ENCODE data around the gene CIITA.
"Not testable (repeated sequence)": the region's sequence is repeated elsewhere in the genome, so short reads cannot be mapped to it uniquely, and the experiment has no call there.

CIITA gene

GRCh38 chr16:10876799-10877341, at the start of gene CIITA:
Gene CIITA (plus strand): TSS chr16:10877202. CDS start chr16:10877331, 129 bp downstream.
- H3K4me3 ChIP-seq (replicated peaks in 1 of 2; ENCODE audit: low read depth in 2 of 2, low read length in 2 of 2): no peak within 1 kb of the TSS
- no peak for TF ChIP-seq CTCF (IDR thresholded peaks at IDR 0.05; ENCODE audit: low read depth, low read length)
- peak; percentile 64 to 66 for DNase-seq (ENCODE audit: low read depth in 2 of 2)

- DNase-seq (ENCODE audit: low read depth in 2 of 2): peak; percentile 64 to 97
- no peak for TF ChIP-seq CTCF (IDR thresholded peaks at IDR 0.05; ENCODE audit: low read depth, low read length)
- no peak overlapping the region for H3K4me3 ChIP-seq (replicated peaks in 1 of 2; ENCODE audit: low read depth in 2 of 2, low read length in 2 of 2)
Measured at GRCh38 chr16:10827691-10828341, 49.2 kb upstream of the CIITA start.

GRCh38 chr16:10828851-10829366, 48.1 kb upstream of the CIITA start:
- DNase-seq (ENCODE audit: low read depth in 2 of 2): peak; percentile 66 to 99
- no peak for TF ChIP-seq CTCF (IDR thresholded peaks at IDR 0.05; ENCODE audit: low read depth, low read length)
- H3K4me3 ChIP-seq (replicated peaks in 1 of 2; ENCODE audit: low read depth in 2 of 2, low read length in 2 of 2): no peak overlapping the region

GRCh38 chr16:10829390-10830098, 47.5 kb upstream of the CIITA start:
- H3K4me3 ChIP-seq (replicated peaks in 1 of 2; ENCODE audit: low read depth in 2 of 2, low read length in 2 of 2): not testable (repeated sequence)
- peak in 1 of 2 donors; percentile 7 for DNase-seq (ENCODE audit: low read depth in 2 of 2)

- not testable (repeated sequence) for H3K4me3 ChIP-seq (replicated peaks in 1 of 2; ENCODE audit: low read depth in 2 of 2, low read length in 2 of 2); DNase-seq (ENCODE audit: low read depth in 2 of 2)
Measured at GRCh38 chr16:10830240-10830639, 46.8 kb upstream of the CIITA start.

GRCh38 chr16:10831894-10832886, 44.8 kb upstream of the CIITA start:
- no peak for DNase-seq (ENCODE audit: low read depth in 2 of 2)
- TF ChIP-seq CTCF (IDR thresholded peaks at IDR 0.05; ENCODE audit: low read depth, low read length): no peak
- no peak overlapping the region for H3K4me3 ChIP-seq (replicated peaks in 1 of 2; ENCODE audit: low read depth in 2 of 2, low read length in 2 of 2)

- DNase-seq (ENCODE audit: low read depth in 2 of 2): no peak
- TF ChIP-seq CTCF (IDR thresholded peaks at IDR 0.05; ENCODE audit: low read depth, low read length): no peak
- no peak overlapping the region for H3K4me3 ChIP-seq (replicated peaks in 1 of 2; ENCODE audit: low read depth in 2 of 2, low read length in 2 of 2)
Measured at GRCh38 chr16:10833271-10833670, 43.7 kb upstream of the CIITA start.

All from cardiac fibroblast (primary cell).